Astrocyte (in vitro differentiated cells and primary cell): ENCODE measurements around the gene ZER1. TPM values are rescaled to one million over a fixed set of nuclear protein-coding genes. Genes with fewer than 3 reads are reported as not detected.
A peak's percentile ranks its signal among the peaks of the same experiment; 100 is the strongest.

Experiments used
- DNase-seq: peaks from one replicate; pipeline ENCODE4 v3.0.0-alpha.2; 2010; ENCODE audit warnings: low read depth
- FAIRE-seq: peaks from 2 replicates; lab custom pipeline; 2011; peaks lifted over from hg19 to GRCh38; lab: Jason Lieb, UNC
- H2AFZ ChIP-seq: 2 replicates; pipeline ENCODE4 v1.6.0; 2012; ENCODE audit warnings: low read depth, low read length, inconsistent platforms
- H3K27ac ChIP-seq: 2 replicates; pipeline ENCODE4 v1.5.1; 2011; ENCODE audit warnings: low read depth, low read length, inconsistent platforms
- H3K27me3 ChIP-seq: 2 replicates; pipeline ENCODE4 v1.6.0; 2011; ENCODE audit warnings: low read length, inconsistent platforms; ENCODE audit not compliant: insufficient read depth
- H3K36me3 ChIP-seq: 2 replicates; pipeline ENCODE4 v1.5.1; 2011; ENCODE audit warnings: low read length, inconsistent platforms; ENCODE audit not compliant: insufficient read depth
- H3K4me1 ChIP-seq: 2 replicates; pipeline ENCODE4 v1.5.1; 2011; ENCODE audit warnings: low read length, inconsistent platforms; ENCODE audit not compliant: insufficient read depth
- H3K4me2 ChIP-seq: 2 replicates; pipeline ENCODE4 v1.6.0; 2012; ENCODE audit warnings: low read length, inconsistent platforms
- H3K4me3 ChIP-seq: 2 replicates; pipeline ENCODE4 v1.5.1; 2011; ENCODE audit warnings: low read depth, mild to moderate bottlenecking, low read length, inconsistent platforms; ENCODE audit not compliant: insufficient read depth
- H3K79me2 ChIP-seq: 2 replicates; pipeline ENCODE4 v1.6.0; 2012; ENCODE audit warnings: mild to moderate bottlenecking, low read length, inconsistent platforms; ENCODE audit not compliant: insufficient read depth
- H3K9ac ChIP-seq: 2 replicates; pipeline ENCODE4 v1.6.0; 2012; ENCODE audit warnings: mild to moderate bottlenecking, low read length, inconsistent platforms
- H3K9me3 ChIP-seq: 2 replicates; pipeline ENCODE4 v1.5.1; 2012; ENCODE audit warnings: low read depth, mild to moderate bottlenecking, low read length, inconsistent platforms; ENCODE audit not compliant: insufficient read depth
- H4K20me1 ChIP-seq: 2 replicates; pipeline ENCODE4 v1.6.0; 2012; ENCODE audit warnings: low read length, inconsistent platforms; ENCODE audit not compliant: insufficient read depth
- H3K27ac Mint-ChIP-seq: one replicate; pipeline ENCODE4 v1.8.0; 2021; ENCODE audit warnings: mild to moderate bottlenecking, mixed read lengths; ENCODE audit not compliant: unreplicated experiment
- H3K27me3 Mint-ChIP-seq: one replicate; pipeline ENCODE4 v1.8.0; 2021; ENCODE audit warnings: low read depth, mixed read lengths; ENCODE audit not compliant: unreplicated experiment
- H3K36me3 Mint-ChIP-seq: one replicate; pipeline ENCODE4 v1.8.0; 2021; ENCODE audit warnings: low read depth, mixed read lengths; ENCODE audit not compliant: unreplicated experiment
- H3K4me1 Mint-ChIP-seq: one replicate; pipeline ENCODE4 v1.8.0; 2021; ENCODE audit warnings: low read depth, mixed read lengths; ENCODE audit not compliant: unreplicated experiment
- H3K4me3 Mint-ChIP-seq: one replicate; pipeline ENCODE4 v1.8.0; 2021; ENCODE audit warnings: mild to moderate bottlenecking, moderate library complexity, mixed read lengths; ENCODE audit not compliant: unreplicated experiment
- H3K9me3 Mint-ChIP-seq: one replicate; pipeline ENCODE4 v1.8.0; 2021; ENCODE audit warnings: mild to moderate bottlenecking, mixed read lengths; ENCODE audit not compliant: unreplicated experiment
- EZH2 ChIP-seq: IDR thresholded peaks from 2 replicates; pipeline ENCODE4 v1.6.1; 2012; ENCODE audit warnings: mild to moderate bottlenecking, low read length, inconsistent platforms; ENCODE audit not compliant: insufficient read depth
- total RNA-seq: library from RNA; stranded (reverse); gene quantifications from 2 replicates; pipeline ENCODE4 v1.2.1, GENCODE V29; 2021
- TF ChIP-seq, protein P1 (sequence below): IDR thresholded peaks from 2 replicates; pipeline ENCODE4 v1.5.1; 2011; ENCODE audit warnings: low read depth, mild to moderate bottlenecking, inconsistent platforms, low read length, moderate library complexity; ENCODE audit not compliant: insufficient read depth

The ZER1 gene
- total RNA-seq, 1 donor from 2014 or later = 31.0 TPM

DNA sequence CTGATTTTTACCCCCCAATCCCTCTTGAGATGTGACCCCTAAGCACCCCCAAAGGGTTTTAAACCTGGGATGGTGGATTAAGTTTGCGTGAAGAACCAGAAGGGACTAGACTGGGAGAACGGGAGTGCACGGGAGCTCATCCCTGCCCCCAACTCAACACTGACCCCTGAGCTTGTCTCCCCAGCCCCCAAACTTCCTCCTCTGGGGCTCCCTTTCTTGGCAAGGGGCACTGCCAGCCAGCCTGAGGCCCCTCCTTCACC lies 87.7 kb downstream of the ZER1 start:
- DNase-seq (no peak), FAIRE-seq (no peak)
- Histone ChIP-seq H3K9ac (peak overlapping the region; percentile 85), H3K4me2 (peak overlapping the region; percentile 97), H3K9me3 (no peaks in the 10 kb centered on the region), H2AFZ (peak overlapping the region; percentile 78), H3K27ac (peak overlapping the region; percentile 61), H3K4me3 (peak overlapping the region; percentile 73), H3K79me2 (peaks cover 7% of the 10 kb centered on the region), H3K27me3 (no peaks in the 10 kb centered on the region), H3K4me1 (peaks cover 23% of the 10 kb centered on the region), H4K20me1 (no peaks in the 10 kb centered on the region), H3K36me3 (no peaks in the 10 kb centered on the region)
- Mint-ChIP-seq H3K4me1 (peaks cover 31% of the 10 kb centered on the region), H3K9me3 (no peaks in the 10 kb centered on the region), H3K4me3 (peak overlapping the region; percentile 98), H3K27ac (peak overlapping the region; percentile 95), H3K27me3 (no peaks in the 10 kb centered on the region), H3K36me3 (peaks cover 4% of the 10 kb centered on the region)
- TF ChIP-seq, protein P1, sequence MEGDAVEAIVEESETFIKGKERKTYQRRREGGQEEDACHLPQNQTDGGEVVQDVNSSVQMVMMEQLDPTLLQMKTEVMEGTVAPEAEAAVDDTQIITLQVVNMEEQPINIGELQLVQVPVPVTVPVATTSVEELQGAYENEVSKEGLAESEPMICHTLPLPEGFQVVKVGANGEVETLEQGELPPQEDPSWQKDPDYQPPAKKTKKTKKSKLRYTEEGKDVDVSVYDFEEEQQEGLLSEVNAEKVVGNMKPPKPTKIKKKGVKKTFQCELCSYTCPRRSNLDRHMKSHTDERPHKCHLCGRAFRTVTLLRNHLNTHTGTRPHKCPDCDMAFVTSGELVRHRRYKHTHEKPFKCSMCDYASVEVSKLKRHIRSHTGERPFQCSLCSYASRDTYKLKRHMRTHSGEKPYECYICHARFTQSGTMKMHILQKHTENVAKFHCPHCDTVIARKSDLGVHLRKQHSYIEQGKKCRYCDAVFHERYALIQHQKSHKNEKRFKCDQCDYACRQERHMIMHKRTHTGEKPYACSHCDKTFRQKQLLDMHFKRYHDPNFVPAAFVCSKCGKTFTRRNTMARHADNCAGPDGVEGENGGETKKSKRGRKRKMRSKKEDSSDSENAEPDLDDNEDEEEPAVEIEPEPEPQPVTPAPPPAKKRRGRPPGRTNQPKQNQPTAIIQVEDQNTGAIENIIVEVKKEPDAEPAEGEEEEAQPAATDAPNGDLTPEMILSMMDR = no peak
- no peak for TF ChIP-seq EZH2

DNA sequence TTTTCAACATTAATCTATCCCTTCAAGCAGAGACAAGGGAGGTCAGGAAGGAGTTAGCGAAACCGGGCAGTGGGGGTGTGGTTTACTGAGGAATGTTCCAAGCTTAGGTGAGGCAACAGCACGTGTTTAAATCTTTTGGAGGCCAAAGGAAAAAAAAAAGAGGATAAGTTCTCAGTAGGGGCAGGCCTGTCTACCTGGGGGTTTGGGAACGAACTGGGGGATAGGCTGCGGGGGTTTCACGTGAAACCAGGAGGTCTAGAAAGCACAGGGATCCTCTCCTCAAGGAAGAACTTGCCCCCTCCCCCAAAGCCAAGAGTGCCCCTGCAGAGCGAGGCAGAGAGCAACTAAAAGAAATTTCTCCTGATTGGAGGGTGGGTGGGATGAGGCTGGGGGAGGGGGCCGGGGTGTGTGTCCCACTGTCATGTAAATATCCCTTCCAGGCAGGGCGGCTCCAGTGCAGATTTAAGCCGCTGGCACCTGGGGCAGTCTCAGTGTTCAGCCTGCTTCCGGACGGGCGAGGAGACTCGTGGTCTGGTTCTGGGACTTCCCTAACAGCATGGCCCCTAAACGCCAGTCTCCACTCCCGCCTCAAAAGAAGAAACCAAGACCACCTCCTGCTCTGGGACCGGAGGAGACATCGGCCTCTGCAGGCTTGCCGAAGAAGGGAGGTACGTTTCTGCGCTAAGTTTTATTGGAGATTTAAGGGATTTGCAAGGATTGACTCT lies 88.2 kb downstream of the ZER1 start:
- Mint-ChIP-seq H3K36me3 (peaks cover 4% of the 10 kb centered on the region), H3K9me3 (no peaks in the 10 kb centered on the region), H3K4me1 (peaks cover 31% of the 10 kb centered on the region), H3K27ac (peak overlapping the region; percentile 95), H3K4me3 (peak overlapping the region; percentile 98), H3K27me3 (no peaks in the 10 kb centered on the region)
- Histone ChIP-seq H3K4me3 (peak overlapping the region; percentile 73), H3K27ac (peak overlapping the region; percentile 61), H3K4me2 (peak overlapping the region; percentile 97), H3K9ac (peak overlapping the region; percentile 85), H2AFZ (peak overlapping the region; percentile 78), H3K9me3 (no peaks in the 10 kb centered on the region), H3K27me3 (no peaks in the 10 kb centered on the region), H3K4me1 (peaks cover 23% of the 10 kb centered on the region), H4K20me1 (no peaks in the 10 kb centered on the region), H3K79me2 (peaks cover 7% of the 10 kb centered on the region), H3K36me3 (no peaks in the 10 kb centered on the region)
- TF ChIP-seq, protein P1 = no peak
- TF ChIP-seq EZH2 = no peak
- DNase-seq = no peak
- no peak for FAIRE-seq

Other genes with a start within 250 kb of the ZER1 start
- 523 and 604 TPM in 2 replicates for gene SPTAN1, start 219.3 kb downstream of the ZER1 start, total RNA-seq
- gene DYNC2I2, start 115.1 kb downstream of the ZER1 start, total RNA-seq = 19.5 and 20.6 TPM in 2 replicates
- 361 and 397 TPM in 2 replicates for gene SET, start 82.7 kb downstream of the ZER1 start, total RNA-seq
- gene PKN3, start 69.4 kb downstream of the ZER1 start, total RNA-seq = 2.3 and 3.1 TPM in 2 replicates
- gene ZDHHC12, start 47.8 kb downstream of the ZER1 start, total RNA-seq = 21.8 and 23.7 TPM in 2 replicates
- gene TBC1D13, start 15.3 kb upstream of the ZER1 start, total RNA-seq = 24.3 and 26.5 TPM in 2 replicates
- gene ENDOG, start 46.6 kb upstream of the ZER1 start, total RNA-seq = 17.8 and 18.6 TPM in 2 replicates
- 19.5 and 24.6 TPM in 2 replicates for gene SPOUT1, start 57.9 kb upstream of the ZER1 start, total RNA-seq
- gene KYAT1, start 110.0 kb upstream of the ZER1 start, total RNA-seq = 9.3 and 10.1 TPM in 2 replicates
- 103 and 104 TPM in 2 replicates for gene LRRC8A, start 110.2 kb upstream of the ZER1 start, total RNA-seq
- 4.6 and 6.1 TPM in 2 replicates for gene PHYHD1, start 149.1 kb upstream of the ZER1 start, total RNA-seq
- 19.8 and 22.1 TPM in 2 replicates for gene DOLK, start 175.7 kb upstream of the ZER1 start, total RNA-seq
- 40.4 and 45.6 TPM in 2 replicates for gene NUP188, start 175.8 kb upstream of the ZER1 start, total RNA-seq